Measurements from ENCODE around the gene GGCT. TPM values are rescaled to one million over a fixed set of nuclear protein-coding genes. Genes with fewer than 3 reads are reported as not detected.

GGCT gene
- total RNA-seq, 4 donors from 2014 or later = 7.4 to 20.0 (median 12.8) TPM

DNA sequence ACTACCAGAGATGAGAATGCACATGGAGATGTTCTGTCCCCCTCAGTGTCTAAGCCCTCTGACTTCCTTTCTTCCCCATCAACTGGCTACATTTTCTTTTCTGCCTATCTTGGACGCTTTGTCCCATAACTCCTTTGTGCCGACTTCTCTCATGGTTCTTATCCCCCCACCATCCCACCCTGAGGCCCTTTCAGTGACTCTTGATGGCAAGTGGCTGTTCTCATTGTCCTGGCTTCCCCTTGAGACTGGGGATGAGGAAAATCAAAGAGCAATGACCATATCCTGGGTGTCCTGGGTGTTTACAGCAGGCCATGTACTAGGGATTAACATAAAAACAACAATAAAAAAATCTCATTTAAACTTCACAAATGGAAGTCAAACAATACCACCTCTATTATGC lies 18.8 kb upstream of the GGCT start:
- ATAC-seq (no peak), DNase-seq (no peak)
- H3K4me3 ChIP-seq = no peak overlapping the region
- intact Hi-C loops (cut with DNase I; ENCODE audit: low total_unique reads) (no loop called here), in situ Hi-C loops (cut with MboI; ENCODE audit: low sequenced_read_pairs in 4 of 4) (no loop called here)
- TF ChIP-seq POLR2A (IDR thresholded peaks at IDR 0.05) (no peak), CTCF (IDR thresholded peaks at IDR 0.05 in 4 of 5, conservative IDR thresholded peaks at IDR 0.05 in 1 of 5) (no peak)
- H3K9me3 ChIP-seq = no peaks in the 10 kb centered on the region
- no peaks in the 10 kb centered on the region for H3K36me3 ChIP-seq
- no peaks in the 10 kb centered on the region for H3K4me1 ChIP-seq
- no peak overlapping the region for H3K27ac ChIP-seq
- H3K27me3 ChIP-seq = no peaks in the 10 kb centered on the region

- in situ Hi-C loops (cut with MboI; ENCODE audit: low sequenced_read_pairs in 4 of 4) = no loop called here
- Histone ChIP-seq H3K4me1 (no peaks in the 10 kb centered on the region), H3K9me3 (no peaks in the 10 kb centered on the region), H3K27ac (no peak overlapping the region), H3K36me3 (no peaks in the 10 kb centered on the region), H3K27me3 (no peaks in the 10 kb centered on the region), H3K4me3 (no peak overlapping the region)
- no peak for DNase-seq
- intact Hi-C loops (cut with DNase I; ENCODE audit: low total_unique reads) = no loop called here
- no peak for TF ChIP-seq POLR2A (IDR thresholded peaks at IDR 0.05)
- TF ChIP-seq CTCF (IDR thresholded peaks at IDR 0.05 in 4 of 5, conservative IDR thresholded peaks at IDR 0.05 in 1 of 5) = no peak
- ATAC-seq = no peak
Observed at GRCh38 chr7:30522159-30522558, 17.5 kb upstream of the GGCT start.

DNA sequence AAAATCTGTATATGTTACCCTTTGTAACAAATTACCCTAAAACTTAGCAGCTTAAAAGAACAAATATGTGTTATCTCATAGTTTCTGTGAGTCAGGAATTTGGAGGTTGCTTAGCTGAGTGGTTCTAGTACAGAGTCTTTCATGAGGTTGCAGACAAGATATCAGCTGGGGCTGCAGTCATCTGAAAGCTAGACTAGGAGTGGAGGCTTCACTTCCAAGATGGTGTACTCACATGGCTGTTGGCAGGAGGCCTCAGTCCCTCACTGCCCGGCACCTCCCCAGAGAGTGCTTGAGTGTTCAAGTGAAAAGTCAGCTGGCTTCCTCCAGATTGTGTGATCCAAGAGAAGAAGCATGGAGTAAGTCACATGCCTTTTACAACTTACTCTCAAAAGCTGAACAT lies 16.9 kb upstream of the GGCT start:
- TF ChIP-seq POLR2A (IDR thresholded peaks at IDR 0.05) = no peak
- no peak for TF ChIP-seq CTCF (IDR thresholded peaks at IDR 0.05 in 4 of 5, conservative IDR thresholded peaks at IDR 0.05 in 1 of 5)
- Histone ChIP-seq H3K9me3 (no peaks in the 10 kb centered on the region), H3K4me3 (no peak overlapping the region), H3K4me1 (no peaks in the 10 kb centered on the region), H3K27ac (no peak overlapping the region), H3K27me3 (no peaks in the 10 kb centered on the region), H3K36me3 (no peaks in the 10 kb centered on the region)
- in situ Hi-C loops (cut with MboI; ENCODE audit: low sequenced_read_pairs in 4 of 4) = no loop called here
- peak; percentile 26 to 67 for DNase-seq
- intact Hi-C loops (cut with DNase I; ENCODE audit: low total_unique reads) = no loop called here
- ATAC-seq = peak; percentile 39 to 46

DNA sequence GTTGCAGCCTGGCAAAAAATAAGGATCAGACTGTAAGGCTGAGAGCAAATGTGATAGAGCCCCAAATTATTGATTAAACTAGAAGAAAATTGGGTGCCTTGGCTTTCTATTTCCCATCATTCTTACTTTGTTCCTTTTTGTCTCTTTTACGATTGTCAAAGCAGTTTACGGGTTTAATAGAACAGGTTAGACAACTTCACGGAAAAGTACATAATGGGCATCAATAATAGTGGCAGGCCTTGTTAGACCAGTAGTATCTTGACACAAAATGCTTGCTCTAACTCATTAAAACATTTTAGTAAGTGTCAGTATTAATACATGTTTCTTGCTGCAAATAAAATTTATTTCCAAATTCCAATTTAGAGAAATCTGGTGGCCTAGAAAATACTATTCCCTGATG lies 14.5 kb upstream of the GGCT start:
- H3K36me3 ChIP-seq = no peaks in the 10 kb centered on the region
- intact Hi-C loops (cut with DNase I; ENCODE audit: low total_unique reads) (no loop called here), in situ Hi-C loops (cut with MboI; ENCODE audit: low sequenced_read_pairs in 4 of 4) (no loop called here)
- DNase-seq = no peak
- no peak overlapping the region for H3K27ac ChIP-seq
- H3K9me3 ChIP-seq = no peaks in the 10 kb centered on the region
- no peaks in the 10 kb centered on the region for H3K4me1 ChIP-seq
- no peak for ATAC-seq
- TF ChIP-seq CTCF (IDR thresholded peaks at IDR 0.05 in 4 of 5, conservative IDR thresholded peaks at IDR 0.05 in 1 of 5) = no peak
- TF ChIP-seq POLR2A (IDR thresholded peaks at IDR 0.05) = no peak
- H3K4me3 ChIP-seq = no peak overlapping the region
- H3K27me3 ChIP-seq = no peaks in the 10 kb centered on the region

DNA sequence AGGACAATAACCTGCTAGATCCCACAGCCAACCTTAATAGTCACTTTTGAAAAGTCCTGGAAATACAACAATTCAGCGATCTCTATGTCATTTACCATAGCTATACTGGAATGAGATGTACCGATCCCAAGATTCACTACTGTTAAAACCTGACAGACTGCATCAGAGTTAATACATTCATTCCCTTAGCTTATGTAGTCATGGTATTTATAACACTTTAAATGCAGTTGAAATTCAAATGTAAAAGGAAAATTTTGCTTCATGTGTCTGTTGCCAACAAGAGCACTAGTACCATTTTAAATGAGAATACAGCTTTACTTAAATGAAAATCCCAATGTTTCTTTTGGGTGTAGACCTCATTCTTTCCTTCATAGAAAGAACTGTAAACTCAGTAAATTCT lies 11.1 kb upstream of the GGCT start:
- Histone ChIP-seq H3K36me3 (no peaks in the 10 kb centered on the region), H3K4me1 (no peaks in the 10 kb centered on the region), H3K9me3 (no peaks in the 10 kb centered on the region), H3K27me3 (no peaks in the 10 kb centered on the region), H3K27ac (no peak overlapping the region), H3K4me3 (no peak overlapping the region)
- intact Hi-C loops (cut with DNase I; ENCODE audit: low total_unique reads) (no loop called here), in situ Hi-C loops (cut with MboI; ENCODE audit: low sequenced_read_pairs in 4 of 4) (no loop called here)
- no peak for TF ChIP-seq POLR2A (IDR thresholded peaks at IDR 0.05)
- no peak for DNase-seq
- no peak for ATAC-seq

Data from gastrocnemius medialis (tissue), 4 donors.